GM13976 (cell line): ENCODE measurements around the gene SYTL2.

Source experiments
- DNase-seq: peaks from one replicate; pipeline ENCODE4 v3.0.0; 2012; ENCODE audit warnings: low spot score
- in situ Hi-C: fragments of 300-500 bp; cut with MboI; formaldehyde crosslinking; loops from one replicate; pipeline ENCODE4 v1.12.0; 2022; ENCODE audit warnings: low sequenced_read_pairs, mixed read lengths, inconsistent platforms; ENCODE audit not compliant: unreplicated experiment
- TF ChIP-seq, protein P1 (sequence below): IDR thresholded peaks from 2 replicates; pipeline ENCODE4 v1.5.1; 2012; ENCODE audit warnings: borderline replicate concordance, mild to moderate bottlenecking; ENCODE audit not compliant: insufficient read depth; ENCODE audit errors: extremely low read depth, missing control alignments, control extremely low read depth

Gene SYTL2

DNA sequence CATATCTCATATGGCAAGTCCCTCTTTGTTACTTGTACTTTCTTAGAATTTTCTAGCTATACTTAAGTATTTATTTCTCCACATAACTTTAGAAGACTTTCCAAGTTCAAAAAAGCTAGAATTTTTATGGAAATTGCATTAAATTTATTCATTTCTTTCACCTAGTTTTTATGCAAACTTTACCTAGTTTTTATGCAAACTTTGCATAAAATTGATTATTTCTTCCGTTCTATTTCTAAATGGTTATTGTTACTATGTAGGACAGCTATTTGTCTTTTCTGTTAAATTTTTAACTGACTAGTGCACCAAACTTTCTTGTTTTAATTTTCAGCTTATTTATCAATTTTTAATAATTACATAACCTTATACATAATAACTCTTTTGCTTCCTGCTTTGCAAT, 142.8 kb downstream of the SYTL2 start:
- in situ Hi-C loops = no loop called here
- TF ChIP-seq, protein P1, sequence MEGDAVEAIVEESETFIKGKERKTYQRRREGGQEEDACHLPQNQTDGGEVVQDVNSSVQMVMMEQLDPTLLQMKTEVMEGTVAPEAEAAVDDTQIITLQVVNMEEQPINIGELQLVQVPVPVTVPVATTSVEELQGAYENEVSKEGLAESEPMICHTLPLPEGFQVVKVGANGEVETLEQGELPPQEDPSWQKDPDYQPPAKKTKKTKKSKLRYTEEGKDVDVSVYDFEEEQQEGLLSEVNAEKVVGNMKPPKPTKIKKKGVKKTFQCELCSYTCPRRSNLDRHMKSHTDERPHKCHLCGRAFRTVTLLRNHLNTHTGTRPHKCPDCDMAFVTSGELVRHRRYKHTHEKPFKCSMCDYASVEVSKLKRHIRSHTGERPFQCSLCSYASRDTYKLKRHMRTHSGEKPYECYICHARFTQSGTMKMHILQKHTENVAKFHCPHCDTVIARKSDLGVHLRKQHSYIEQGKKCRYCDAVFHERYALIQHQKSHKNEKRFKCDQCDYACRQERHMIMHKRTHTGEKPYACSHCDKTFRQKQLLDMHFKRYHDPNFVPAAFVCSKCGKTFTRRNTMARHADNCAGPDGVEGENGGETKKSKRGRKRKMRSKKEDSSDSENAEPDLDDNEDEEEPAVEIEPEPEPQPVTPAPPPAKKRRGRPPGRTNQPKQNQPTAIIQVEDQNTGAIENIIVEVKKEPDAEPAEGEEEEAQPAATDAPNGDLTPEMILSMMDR = no peak
- no peak for DNase-seq

DNA sequence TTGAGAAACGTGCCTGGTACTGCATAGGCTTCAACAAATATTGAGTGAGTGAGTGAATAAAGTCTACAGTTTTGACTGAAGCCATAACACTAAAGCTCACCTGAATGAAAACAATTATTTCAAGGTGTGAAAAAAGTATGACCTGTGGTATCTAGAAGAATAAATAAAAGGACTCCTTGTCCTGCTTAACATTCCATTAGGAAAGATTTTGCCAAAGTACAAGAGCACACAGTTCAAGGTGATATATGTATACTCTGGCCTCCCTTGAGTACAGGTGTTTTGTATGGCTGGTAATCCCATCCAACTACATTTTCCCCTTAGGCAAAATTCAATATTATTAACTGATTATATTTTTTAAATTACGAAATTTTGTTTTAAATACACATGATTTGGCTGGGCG, 144.3 kb downstream of the SYTL2 start:
- TF ChIP-seq, protein P1 = no peak
- no peak for DNase-seq
- in situ Hi-C loops = no loop called here

DNA sequence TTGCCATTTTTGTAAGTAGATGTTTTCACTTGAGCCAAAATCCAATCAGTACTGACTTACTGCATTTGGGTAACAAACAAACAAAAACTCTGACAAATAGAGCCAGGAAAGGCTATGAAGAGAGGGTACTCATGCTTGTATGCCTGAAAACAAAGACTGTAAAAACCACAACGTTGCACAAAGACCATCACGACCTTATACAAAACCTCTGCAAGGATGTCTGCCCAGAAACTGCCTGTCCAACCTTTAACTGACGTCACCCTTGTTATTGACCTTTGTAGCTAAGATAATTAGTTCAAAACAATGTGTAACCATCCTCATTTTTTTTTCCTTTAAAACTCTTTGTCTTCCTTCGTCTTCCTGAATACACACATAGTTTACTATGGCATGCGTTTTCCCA, 145.2 kb downstream of the SYTL2 start:
- TF ChIP-seq, protein P1 = no peak
- no peak for DNase-seq
- in situ Hi-C loops = no loop called here

DNA sequence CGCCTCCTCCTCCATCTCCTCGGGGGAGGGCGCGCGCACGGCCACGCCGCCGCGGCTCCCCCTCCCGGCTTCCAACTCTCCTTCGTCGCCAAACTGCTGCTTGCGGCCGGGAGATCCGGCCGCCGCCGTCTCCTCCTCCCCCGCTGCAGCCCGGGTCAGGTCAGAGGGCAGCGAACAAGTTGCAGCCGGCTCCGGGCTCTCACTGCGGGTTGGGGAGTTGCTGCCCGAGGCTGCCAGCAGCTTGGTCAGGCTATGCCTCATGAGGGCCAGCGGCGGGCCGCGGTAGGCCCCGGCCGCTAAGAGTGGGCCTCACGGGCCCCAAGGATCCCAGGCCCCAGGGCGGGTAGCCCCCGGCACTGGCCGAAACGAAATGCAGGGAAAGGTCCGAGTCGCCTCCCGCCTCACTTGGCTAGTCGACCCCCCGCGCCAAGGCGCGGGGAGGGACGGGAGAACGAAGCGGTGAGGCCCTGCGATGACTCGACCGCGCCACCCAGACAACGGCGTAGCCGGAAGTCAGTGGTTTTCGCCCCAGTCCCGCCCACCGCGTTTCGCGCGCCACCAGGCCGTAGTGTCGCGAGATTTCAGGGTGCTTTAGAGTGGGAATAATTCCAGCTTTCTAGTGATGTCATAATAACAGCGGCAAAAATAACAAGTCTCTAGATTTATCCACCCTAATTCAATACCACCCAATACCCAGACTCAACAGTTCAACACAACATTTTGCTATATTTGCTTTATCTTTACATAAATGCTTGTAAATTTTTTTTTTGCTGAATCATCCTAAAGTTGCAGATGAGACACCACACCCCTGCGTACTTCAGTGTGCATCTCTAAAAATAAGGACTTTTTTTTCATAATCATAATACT, 146.1 kb downstream of the SYTL2 start, which contains the start of gene CREBZF:
CREBZF (minus strand) TSS at position 515 of the 867 bp plus-strand sequence; CDS start at position 261, 254 bp downstream.
- in situ Hi-C loops = no loop called here

DNA sequence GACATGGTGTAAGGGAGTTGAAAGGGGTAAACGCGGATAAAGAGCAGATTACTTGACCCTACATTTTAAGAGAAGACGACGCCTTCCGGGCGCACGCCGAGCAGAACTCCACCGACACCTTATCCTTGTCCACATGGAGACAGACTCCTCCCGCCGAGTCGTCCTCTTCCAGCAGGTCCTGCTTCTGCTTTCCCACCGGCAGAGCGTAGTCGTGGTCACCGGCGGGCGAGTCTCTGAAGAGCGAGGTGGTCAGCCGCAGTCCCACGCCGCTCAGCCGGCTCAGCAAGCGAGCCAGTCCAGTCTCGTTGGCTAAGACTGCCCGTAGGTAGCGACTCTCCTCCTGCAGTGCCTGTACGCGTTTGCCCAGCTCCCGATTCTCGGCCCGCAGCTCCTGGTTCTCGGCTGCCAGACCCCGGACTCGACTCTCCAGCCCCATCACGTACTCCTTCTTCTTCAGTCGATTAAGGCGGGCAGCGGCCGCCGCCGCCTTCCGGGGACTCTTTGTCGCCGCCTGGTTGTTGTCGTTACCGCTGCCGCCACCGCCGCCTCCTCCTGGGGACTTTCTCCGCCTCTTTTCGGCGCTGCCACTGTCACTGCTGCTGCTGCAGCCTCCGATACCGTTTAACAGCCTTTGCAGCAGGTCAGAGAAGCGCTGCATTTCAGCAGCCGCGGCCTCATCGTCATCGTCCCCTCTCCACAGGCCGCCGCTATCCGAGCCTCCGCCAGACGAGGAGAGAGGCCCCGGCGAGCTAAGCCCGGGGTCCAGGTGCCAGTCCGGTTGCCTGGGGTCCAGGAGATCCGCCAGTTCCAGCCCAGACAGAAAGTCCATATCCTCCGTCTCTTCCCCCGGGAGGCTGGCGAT, 147.0 kb downstream of the SYTL2 start:
- in situ Hi-C loops = no loop called here
- TF ChIP-seq, protein P1 = peak; percentile 56
- peak; percentile 87 for DNase-seq

More for the DNA sequence above, 146.1 kb downstream of the SYTL2 start, which contains the start of gene CREBZF:
- DNase-seq = peak; percentile 94
- TF ChIP-seq, protein P1 = no peak

DNA sequence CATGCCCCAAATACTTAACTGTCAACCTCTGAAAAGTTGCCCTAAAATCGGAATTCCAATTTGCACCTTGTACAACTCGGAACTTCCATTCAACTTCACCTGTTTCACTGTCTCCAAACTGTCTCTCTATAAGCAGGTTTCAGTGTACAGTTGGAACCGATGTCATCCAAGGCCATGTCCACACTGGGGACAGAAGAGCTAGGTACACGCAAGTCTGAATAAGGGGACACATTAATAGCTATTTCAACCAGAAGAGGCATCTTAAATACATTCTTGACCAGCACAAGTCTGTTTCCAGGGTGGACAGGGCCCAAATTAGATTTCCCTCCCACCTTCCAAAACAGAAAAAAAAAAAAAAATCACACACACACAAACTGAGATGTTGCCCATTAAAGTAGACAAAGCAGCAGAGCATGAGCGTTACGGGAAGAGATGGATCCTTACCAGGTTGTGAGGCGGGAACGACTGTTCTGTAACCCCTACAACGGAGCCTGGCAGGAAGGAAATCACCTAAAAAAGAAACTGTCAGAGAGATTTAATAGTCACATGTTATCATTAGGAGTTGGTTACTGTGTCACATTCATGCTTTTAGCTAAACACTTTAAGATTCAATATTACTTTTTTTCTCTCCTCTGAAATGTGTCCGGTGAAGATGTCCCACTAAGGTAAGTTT, 147.7 kb downstream of the SYTL2 start:
- no peak for DNase-seq
- TF ChIP-seq, protein P1 = no peak
- in situ Hi-C loops = no loop called here
